Esophagus muscularis mucosa (tissue), 4 donors: ENCODE data around the gene CCNYL1. TPM values are rescaled to one million over a fixed set of nuclear protein-coding genes. Genes with fewer than 3 reads are reported as not detected.
"Not testable (repeated sequence)": the region's sequence is repeated elsewhere in the genome, so short reads cannot be mapped to it uniquely, and the experiment has no call there.

Source experiments
- DNase-seq: peaks from one replicate; pipeline ENCODE4 v3.0.0-alpha.2; 2017; ENCODE audit errors: extremely low spot score
- H3K27ac ChIP-seq, 4 donors: fragments of 200-600 bp; sonication (generic); replicated peaks in 1 of 4; 1 replicate in 3 of 4; 2 replicates in 1 of 4; pipeline ENCODE4 v1.5.1; 2016 to 2019; ENCODE audit warnings: mild to moderate bottlenecking in 1 of 4
- H3K27me3 ChIP-seq, 4 donors: fragments of 200-600 bp; sonication (generic); one replicate each; pipeline versions ENCODE4 v1.5.1 to v1.6.0; 2016 to 2019
- H3K36me3 ChIP-seq, 4 donors: fragments of 200-600 bp; sonication (generic); one replicate each; pipeline ENCODE4 v1.5.1; 2016 to 2019
- H3K4me1 ChIP-seq, 4 donors: fragments of 200-600 bp; sonication (generic); one replicate each; pipeline ENCODE4 v1.5.1; 2016 to 2019
- H3K4me3 ChIP-seq, 4 donors: fragments of 200-600 bp; sonication (generic); 1 replicate in 2 of 4; 2 replicates in 2 of 4; pipeline ENCODE4 v1.5.1; 2016 to 2019; ENCODE audit warnings: mild to moderate bottlenecking in 4 of 4, moderate library complexity in 1 of 4
- H3K9me3 ChIP-seq, 4 donors: fragments of 200-600 bp; sonication (generic); 1 replicate in 3 of 4; 2 replicates in 1 of 4; pipeline ENCODE4 v1.5.1; 2016 to 2019
- CTCF ChIP-seq, 3 experiments: fragments of 200-600 bp in 2 of 3; fragments of 450-650 bp in 1 of 3; sonication (generic) in 2 of 3; IDR thresholded peaks; one replicate each; pipeline ENCODE4 v1.5.1; 2017 to 2019; ENCODE audit warnings: antibody characterized with exemption in 3 of 3, mild to moderate bottlenecking in 2 of 3, moderate library complexity in 1 of 3
- EP300 ChIP-seq: sonication (generic); formaldehyde crosslinking; IDR thresholded peaks from one replicate; pipeline ENCODE4 v1.6.1; 2017; ENCODE audit warnings: antibody characterized with exemption
- POLR2A ChIP-seq: fragments of 450-650 bp; IDR thresholded peaks from one replicate; pipeline ENCODE4 v1.6.1; 2017; ENCODE audit warnings: antibody characterized with exemption, moderate library complexity, mild to moderate bottlenecking, low read depth
- POLR2AphosphoS5 ChIP-seq, 2 donors: sonication (generic); formaldehyde crosslinking; IDR thresholded peaks; one replicate each; pipeline ENCODE4 v1.6.1; 2017; ENCODE audit warnings: antibody characterized with exemption in 2 of 2
- WGBS: methylation state at CpG from one replicate; pipeline ENCODE4 v1.1.5; 2018; 5-methylcytosine and 5-hydroxymethylcytosine counted together
- intact Hi-C: fragments of 100-400 bp; cut with DNase I; formaldehyde crosslinking; loops from one replicate; pipeline ENCODE4 v1.15.1; 2023
- total RNA-seq, 4 donors: library from RNA; depleted of rRNA; stranded (reverse); fragments of >200 nt; gene quantifications; one replicate each; pipeline versions ENCODE4 v1.1.0 to v1.2.1, GENCODE V29; 2016

Gene CCNYL1
- total RNA-seq, 4 donors from 2014 or later: 13.5 to 17.4 (median 16.2) TPM

GRCh38 chr2:207720517-207721187, 9.2 kb downstream of the CCNYL1 start:
- intact Hi-C loops: no loop called here
- WGBS: 74% methylated on average over 6 of the region's 6 CpGs

GRCh38 chr2:207722773-207723424, 11.5 kb downstream of the CCNYL1 start:
- no peak for DNase-seq
- H3K9me3 ChIP-seq: no peaks in the 10 kb centered on the region
- peaks cover 0 to 23% (median 6%) of the 10 kb centered on the region in 4 donors for H3K4me1 ChIP-seq
- H3K27ac ChIP-seq: no peak overlapping the region
- no peak for TF ChIP-seq EP300
- no peak for TF ChIP-seq POLR2AphosphoS5 (IDR thresholded peaks at IDR 0.05)
- TF ChIP-seq CTCF (IDR thresholded peaks at IDR 0.05): no peak
- TF ChIP-seq POLR2A: no peak
- H3K36me3 ChIP-seq: peaks cover 0 to under 1% (median 0%) of the 10 kb centered on the region in 4 donors
- no peaks in the 10 kb centered on the region for H3K27me3 ChIP-seq
- H3K4me3 ChIP-seq: no peak overlapping the region
- intact Hi-C loops: no loop called here
- WGBS: 88% methylated on average over 7 of the region's 7 CpGs

More at GRCh38 chr2:207720517-207721187, 9.2 kb downstream of the CCNYL1 start:
- no peak for DNase-seq
- H3K27me3 ChIP-seq: no peaks in the 10 kb centered on the region
- peaks cover 0 to 14% (median 3%) of the 10 kb centered on the region in 4 donors for H3K4me1 ChIP-seq
- no peak overlapping the region for H3K4me3 ChIP-seq
- no peak overlapping the region for H3K27ac ChIP-seq
- peaks cover 0 to 4% (median 0%) of the 10 kb centered on the region in 4 donors for H3K36me3 ChIP-seq
- H3K9me3 ChIP-seq: no peaks in the 10 kb centered on the region
- TF ChIP-seq EP300 (no peak), POLR2A (no peak), POLR2AphosphoS5 (IDR thresholded peaks at IDR 0.05) (no peak), CTCF (IDR thresholded peaks at IDR 0.05) (no peak)

GRCh38 chr2:207723425-207723787, 12.0 kb downstream of the CCNYL1 start:
- peaks cover 0 to 19% (median 6%) of the 10 kb centered on the region in 4 donors for H3K4me1 ChIP-seq
- H3K4me3 ChIP-seq, DNase-seq, intact Hi-C loops, H3K9me3 ChIP-seq, H3K27ac ChIP-seq, H3K27me3 ChIP-seq, H3K36me3 ChIP-seq: not testable (repeated sequence)
- 98% methylated on average over 8 of the region's 8 CpGs for WGBS

DNA sequence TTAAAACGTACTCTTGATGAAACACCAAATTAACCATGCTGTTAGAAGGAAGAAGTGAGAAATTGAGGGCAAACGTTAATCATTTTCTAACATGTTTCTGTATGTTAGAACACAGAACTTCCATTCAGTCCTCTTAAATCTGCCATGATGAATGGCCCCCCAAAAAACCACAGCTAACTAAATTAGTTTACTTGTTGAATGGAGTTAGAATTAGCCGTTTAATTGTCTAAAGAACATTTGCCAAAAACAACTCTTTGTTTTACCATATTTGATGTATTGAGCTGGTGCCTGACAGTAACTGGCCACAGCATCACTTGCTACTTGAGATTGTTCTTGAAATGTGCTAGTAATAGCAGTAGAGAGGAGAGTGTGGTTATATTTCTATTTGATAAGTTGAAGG, 12.7 kb downstream of the CCNYL1 start:
- Histone ChIP-seq H3K4me1 (peaks cover 0 to 15% (median 6%) of the 10 kb centered on the region in 4 donors), H3K4me3 (no peak overlapping the region), H3K27me3 (no peaks in the 10 kb centered on the region), H3K27ac (no peak overlapping the region), H3K36me3 (peaks cover 0 to 4% (median 0%) of the 10 kb centered on the region in 4 donors), H3K9me3 (no peaks in the 10 kb centered on the region)
- no peak for TF ChIP-seq POLR2AphosphoS5 (IDR thresholded peaks at IDR 0.05)
- TF ChIP-seq CTCF (IDR thresholded peaks at IDR 0.05): no peak
- no peak for TF ChIP-seq POLR2A
- no peak for TF ChIP-seq EP300
- WGBS: 73% methylated on average over 3 of the region's 3 CpGs
- intact Hi-C loops: no loop called here
- no peak for DNase-seq

DNA sequence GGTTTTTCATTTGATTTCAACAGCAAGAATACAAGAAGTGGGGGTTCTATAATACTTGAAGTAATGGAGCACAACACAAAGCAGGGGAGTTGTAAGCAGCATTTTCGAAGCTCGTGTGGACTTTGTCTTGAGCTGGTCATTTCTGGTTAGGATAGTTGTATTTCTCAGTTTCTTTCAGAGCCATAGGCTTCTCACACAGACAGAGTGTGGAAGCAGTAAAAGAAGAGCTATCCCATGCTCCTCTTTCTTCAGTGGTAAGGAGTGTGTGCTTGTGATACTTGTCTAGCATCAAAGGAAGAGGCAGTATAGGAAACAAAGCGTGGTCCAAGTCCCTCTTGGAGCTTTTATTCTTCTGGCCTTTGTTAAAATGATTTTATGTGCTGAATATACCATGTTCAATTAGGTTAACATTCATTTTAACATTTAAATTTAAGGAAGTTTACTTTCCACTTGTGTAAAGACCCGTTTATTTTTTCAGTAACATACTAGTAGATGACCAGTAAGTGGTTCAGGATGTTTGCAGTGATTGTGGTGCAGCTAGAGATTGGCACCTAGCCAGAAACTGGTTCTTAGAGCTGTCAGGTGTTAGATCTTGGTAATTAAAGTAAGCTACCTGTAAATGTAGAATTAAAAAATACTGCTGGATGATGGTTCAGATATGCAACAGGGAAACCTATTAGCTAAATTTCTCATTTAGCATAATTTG, 14.6 kb downstream of the CCNYL1 start:
- Histone ChIP-seq H3K27me3 (no peaks in the 10 kb centered on the region), H3K36me3 (peaks cover 0 to 16% (median 9%) of the 10 kb centered on the region in 4 donors), H3K27ac (no peak overlapping the region), H3K4me1 (peaks cover 0 to 15% (median 6%) of the 10 kb centered on the region in 4 donors), H3K4me3 (no peak overlapping the region), H3K9me3 (no peaks in the 10 kb centered on the region)
- intact Hi-C loops: no loop called here
- TF ChIP-seq EP300 (no peak), POLR2AphosphoS5 (IDR thresholded peaks at IDR 0.05) (no peak), POLR2A (no peak)
- DNase-seq: no peak
- WGBS: 81% methylated on average over 4 of the region's 4 CpGs
